GM21737 (cell line): ENCODE data around the gene SRRM4.
"Not testable (repeated sequence)": the region's sequence is repeated elsewhere in the genome, so short reads cannot be mapped to it uniquely, and the experiment has no call there.

Source experiments
- ATAC-seq: cut with Tn5 transposase; IDR thresholded peaks from one replicate; pipeline ENCODE4 v1.9.1; 2021; ENCODE audit warnings: mild to moderate bottlenecking, moderate library complexity; ENCODE audit not compliant: unreplicated experiment

SRRM4 gene

GRCh38 chr12:118981285-118982211 lies at the start of gene SRRM4:
Gene SRRM4 (plus strand): TSS chr12:118981541. CDS start chr12:118981883, 342 bp downstream.
- no peak for ATAC-seq

GRCh38 chr12:118946256-118946655 lies 35.1 kb upstream of the SRRM4 start:
- ATAC-seq = no peak

- no peak for ATAC-seq
These were observed 22.8 kb upstream of the SRRM4 start for GRCh38 chr12:118958520-118958919.

- no peak for ATAC-seq
These were observed 22.0 kb upstream of the SRRM4 start for GRCh38 chr12:118959348-118959747.

GRCh38 chr12:118959985-118960560 lies 21.3 kb upstream of the SRRM4 start:
- no peak for ATAC-seq

- no peak for ATAC-seq
These were observed 20.5 kb upstream of the SRRM4 start for GRCh38 chr12:118960865-118961264.

- no peak for ATAC-seq
These were observed 16.4 kb upstream of the SRRM4 start for GRCh38 chr12:118964988-118965387.

- ATAC-seq = no peak
These were observed 10.5 kb upstream of the SRRM4 start for GRCh38 chr12:118970856-118971255.

GRCh38 chr12:118972982-118973381 lies 8.4 kb upstream of the SRRM4 start:
- ATAC-seq = no peak

GRCh38 chr12:118979763-118980406 lies 1.5 kb upstream of the SRRM4 start:
- ATAC-seq = no peak

GRCh38 chr12:118980407-118981014 lies 830 bp upstream of the SRRM4 start:
- ATAC-seq = no peak

- ATAC-seq = no peak
These were observed 961 bp downstream of the SRRM4 start for GRCh38 chr12:118982302-118982701.

GRCh38 chr12:118982984-118983761 lies 1.8 kb downstream of the SRRM4 start:
- no peak for ATAC-seq

GRCh38 chr12:118984161-118984943 lies 3.0 kb downstream of the SRRM4 start:
- no peak for ATAC-seq

GRCh38 chr12:118986050-118986449 lies 4.7 kb downstream of the SRRM4 start:
- no peak for ATAC-seq

GRCh38 chr12:118999107-118999506 lies 17.8 kb downstream of the SRRM4 start:
- no peak for ATAC-seq

GRCh38 chr12:119005085-119005484 lies 23.7 kb downstream of the SRRM4 start:
- ATAC-seq = no peak

GRCh38 chr12:119005913-119006312 lies 24.6 kb downstream of the SRRM4 start:
- no peak for ATAC-seq

- ATAC-seq = no peak
These were observed 25.4 kb downstream of the SRRM4 start for GRCh38 chr12:119006746-119007145.

- not testable (repeated sequence) for ATAC-seq
These were observed 26.9 kb downstream of the SRRM4 start for GRCh38 chr12:119008273-119008672.
